Measurements from ENCODE around the gene CCDC85C. TPM values are rescaled to one million over a fixed set of nuclear protein-coding genes. Genes with fewer than 3 reads are reported as not detected.
A peak's percentile ranks its signal among the peaks of the same experiment; 100 is the strongest.

CCDC85C gene
- total RNA-seq, 1 experiment from 2014 or later: 36.4 TPM

GRCh38 chr14:99478128-99478527 is 125.9 kb downstream of the CCDC85C start:
- H3K4me2 ChIP-seq (ENCODE audit: low read length): peak overlapping the region; percentile 95
- BruUV-seq (replicated peaks): no TSS peak
- TF ChIP-seq EZH2phosphoT487 (IDR thresholded peaks at IDR 0.05; ENCODE audit: borderline replicate concordance, low read length) (no peak), EZH2 (IDR thresholded peaks at IDR 0.05; ENCODE audit: low read length, unreplicated experiment) (no peak), CTCF (conservative IDR thresholded peaks at IDR 0.05; ENCODE audit: low read depth, low read length) (no peak)

GRCh38 chr14:99476864-99477263 is 127.1 kb downstream of the CCDC85C start:
- Histone ChIP-seq H3K27me3 (ENCODE audit: low read length) (no peaks in the 10 kb centered on the region), H2AFZ (ENCODE audit: low read length) (no peak overlapping the region), H3K9ac (ENCODE audit: low read length) (no peak overlapping the region), H3K4me2 (ENCODE audit: low read length) (no peak overlapping the region), H3K36me3 (ENCODE audit: low read depth, low read length) (no peaks in the 10 kb centered on the region), H3K4me3 (ENCODE audit: low read length) (no peak overlapping the region), H3F3A (ENCODE audit: low read length, unreplicated experiment) (no peaks in the 10 kb centered on the region), H3K4me1 (ENCODE audit: insufficient read depth, low read length) (peaks cover 18% of the 10 kb centered on the region), H4K20me1 (ENCODE audit: low read length) (peaks cover 37% of the 10 kb centered on the region; the same call in 1 of the 2 replicates), H3K27ac (ENCODE audit: low read length) (no peak overlapping the region), H3K9me3 (ENCODE audit: low read length) (no peaks in the 10 kb centered on the region), H3K9me2 (replicated peaks; ENCODE audit: low read length) (no peaks in the 10 kb centered on the region), H3K79me2 (ENCODE audit: low read length) (peaks cover 89% of the 10 kb centered on the region)
- no TSS peak for BruUV-seq (replicated peaks)
- intact Hi-C loops (cut with micrococcal nuclease): no loop called here
- CTCF ChIA-PET: no interaction called here
- no peak for TF ChIP-seq EZH2phosphoT487 (IDR thresholded peaks at IDR 0.05; ENCODE audit: borderline replicate concordance, low read length)
- TF ChIP-seq EZH2 (IDR thresholded peaks at IDR 0.05; ENCODE audit: low read length, unreplicated experiment): no peak
- TF ChIP-seq CTCF (conservative IDR thresholded peaks at IDR 0.05; ENCODE audit: low read depth, low read length): no peak
- no peak for ATAC-seq
- POLR2A ChIA-PET (ENCODE audit: unreplicated experiment): no interaction called here
- peak; percentile 31 for DNase-seq

More at GRCh38 chr14:99478128-99478527, 125.9 kb downstream of the CCDC85C start:
- Histone ChIP-seq H4K20me1 (ENCODE audit: low read length) (peaks cover 43% of the 10 kb centered on the region), H2AFZ (ENCODE audit: low read length) (peak overlapping the region; percentile 82), H3F3A (ENCODE audit: low read length, unreplicated experiment) (no peaks in the 10 kb centered on the region), H3K9me2 (replicated peaks; ENCODE audit: low read length) (no peaks in the 10 kb centered on the region), H3K4me1 (ENCODE audit: insufficient read depth, low read length) (peaks cover 20% of the 10 kb centered on the region), H3K4me3 (ENCODE audit: low read length) (peak overlapping the region; percentile 89), H3K27ac (ENCODE audit: low read length) (no peak overlapping the region), H3K79me2 (ENCODE audit: low read length) (peaks cover 89% of the 10 kb centered on the region), H3K36me3 (ENCODE audit: low read depth, low read length) (no peaks in the 10 kb centered on the region), H3K27me3 (ENCODE audit: low read length) (no peaks in the 10 kb centered on the region), H3K9ac (ENCODE audit: low read length) (peak overlapping the region; percentile 65; the same call in 1 of the 2 replicates), H3K9me3 (ENCODE audit: low read length) (no peaks in the 10 kb centered on the region)
- DNase-seq (no peak), ATAC-seq (no peak)
- intact Hi-C loops (cut with micrococcal nuclease): no loop called here
- POLR2A ChIA-PET (ENCODE audit: unreplicated experiment): no interaction called here
- CTCF ChIA-PET: no interaction called here

GRCh38 chr14:99475660-99476059 is 128.3 kb downstream of the CCDC85C start:
- Histone ChIP-seq H3K9ac (ENCODE audit: low read length) (no peak overlapping the region), H3K4me2 (ENCODE audit: low read length) (no peak overlapping the region), H3F3A (ENCODE audit: low read length, unreplicated experiment) (no peaks in the 10 kb centered on the region), H3K36me3 (ENCODE audit: low read depth, low read length) (no peaks in the 10 kb centered on the region), H3K9me3 (ENCODE audit: low read length) (no peaks in the 10 kb centered on the region), H3K27me3 (ENCODE audit: low read length) (no peaks in the 10 kb centered on the region), H3K9me2 (replicated peaks; ENCODE audit: low read length) (no peaks in the 10 kb centered on the region), H3K27ac (ENCODE audit: low read length) (no peak overlapping the region), H3K4me1 (ENCODE audit: insufficient read depth, low read length) (peaks cover 18% of the 10 kb centered on the region), H3K4me3 (ENCODE audit: low read length) (no peak overlapping the region), H2AFZ (ENCODE audit: low read length) (no peak overlapping the region), H4K20me1 (ENCODE audit: low read length) (peaks cover 42% of the 10 kb centered on the region; the same call in 1 of the 2 replicates), H3K79me2 (ENCODE audit: low read length) (peaks cover 95% of the 10 kb centered on the region)
- no TSS peak for BruUV-seq (replicated peaks)
- intact Hi-C loops (cut with micrococcal nuclease): no loop called here
- POLR2A ChIA-PET (ENCODE audit: unreplicated experiment): no interaction called here
- DNase-seq: no peak
- ATAC-seq: no peak
- no peak for TF ChIP-seq EZH2 (IDR thresholded peaks at IDR 0.05; ENCODE audit: low read length, unreplicated experiment)
- no peak for TF ChIP-seq EZH2phosphoT487 (IDR thresholded peaks at IDR 0.05; ENCODE audit: borderline replicate concordance, low read length)
- TF ChIP-seq CTCF (conservative IDR thresholded peaks at IDR 0.05; ENCODE audit: low read depth, low read length): no peak
- CTCF ChIA-PET: no interaction called here

Data from PC-3 (cell line).